ENCODE results near the gene RTN4IP1. TPM values are rescaled to one million over a fixed set of nuclear protein-coding genes. Genes with fewer than 3 reads are reported as not detected.

Gene RTN4IP1
- total and polyA plus RNA-seq, 8 donors: 5.4 to 44.2 (median 9.2) TPM; not detected in 1

GRCh38 chr6:106558364-106558763, 70.9 kb downstream of the RTN4IP1 start:
- WGBS, 5 donors: 91 to 99% (median 96%) methylated on average over 4 of the region's 4 CpGs
- H3K4me3 ChIP-seq: no peak overlapping the region
- no peak for TF ChIP-seq POLR2A (IDR thresholded peaks at IDR 0.05)
- no peak for TF ChIP-seq POLR2AphosphoS5 (IDR thresholded peaks at IDR 0.05)
- TF ChIP-seq EP300 (IDR thresholded peaks at IDR 0.05): no peak
- TF ChIP-seq CTCF (IDR thresholded peaks at IDR 0.05): no peak

GRCh38 chr6:106557837-106558236, 71.5 kb downstream of the RTN4IP1 start:
- no peaks in the 10 kb centered on the region for H3K9me3 ChIP-seq
- WGBS, 5 donors: 40 to 70% (median 65%) methylated on average over 2 of the region's 2 CpGs
- no peak for DNase-seq
- H3K4me3 ChIP-seq: no peak overlapping the region
- H3K36me3 ChIP-seq: peaks cover 0 to 69% (median 41%) of the 10 kb centered on the region in 4 donors
- TF ChIP-seq POLR2A (IDR thresholded peaks at IDR 0.05) (no peak), CTCF (IDR thresholded peaks at IDR 0.05) (no peak), POLR2AphosphoS5 (IDR thresholded peaks at IDR 0.05) (no peak), EP300 (IDR thresholded peaks at IDR 0.05) (no peak)
- H3K27ac ChIP-seq: no peak overlapping the region
- no peaks in the 10 kb centered on the region for H3K27me3 ChIP-seq
- intact Hi-C loops (cut with DNase I; ENCODE audit: low total_unique reads): no loop called here
- no peaks in the 10 kb centered on the region for H3K4me1 ChIP-seq

More at GRCh38 chr6:106558364-106558763, 70.9 kb downstream of the RTN4IP1 start:
- Histone ChIP-seq H3K9me3 (no peaks in the 10 kb centered on the region), H3K27me3 (no peaks in the 10 kb centered on the region), H3K4me1 (no peaks in the 10 kb centered on the region), H3K27ac (no peak overlapping the region), H3K36me3 (peaks cover 0 to 70% (median 39%) of the 10 kb centered on the region in 4 donors)
- intact Hi-C loops (cut with DNase I; ENCODE audit: low total_unique reads): no loop called here
- no peak for DNase-seq

GRCh38 chr6:106556368-106556960, 72.8 kb downstream of the RTN4IP1 start:
- peak in 2 of 7 experiments; percentile 23 to 38 for TF ChIP-seq CTCF (IDR thresholded peaks at IDR 0.05)
- no peak for TF ChIP-seq POLR2A (IDR thresholded peaks at IDR 0.05)
- no peak for TF ChIP-seq POLR2AphosphoS5 (IDR thresholded peaks at IDR 0.05)
- TF ChIP-seq EP300 (IDR thresholded peaks at IDR 0.05): no peak
- Histone ChIP-seq H3K4me1 (no peaks in the 10 kb centered on the region), H3K4me3 (no peak overlapping the region), H3K36me3 (peaks cover 0 to 59% (median 39%) of the 10 kb centered on the region in 4 donors), H3K27me3 (no peaks in the 10 kb centered on the region), H3K27ac (no peak overlapping the region), H3K9me3 (no peaks in the 10 kb centered on the region)
- DNase-seq: peak in 1 of 2 donors; percentile 41
- intact Hi-C loops (cut with DNase I; ENCODE audit: low total_unique reads): no loop called here
- WGBS, 5 donors: 68 to 72% (median 70%) methylated on average over 3 of the region's 3 CpGs

GRCh38 chr6:106555767-106556166, 73.5 kb downstream of the RTN4IP1 start:
- DNase-seq: no peak
- Histone ChIP-seq H3K4me1 (no peaks in the 10 kb centered on the region), H3K36me3 (peaks cover 0 to 57% (median 36%) of the 10 kb centered on the region in 4 donors), H3K27me3 (no peaks in the 10 kb centered on the region), H3K9me3 (no peaks in the 10 kb centered on the region), H3K27ac (no peak overlapping the region), H3K4me3 (no peak overlapping the region)
- 76 to 85% (median 77%) methylated on average over 5 of the region's 5 CpGs for WGBS, 5 donors
- TF ChIP-seq POLR2AphosphoS5 (IDR thresholded peaks at IDR 0.05) (no peak), EP300 (IDR thresholded peaks at IDR 0.05) (no peak), CTCF (IDR thresholded peaks at IDR 0.05) (no peak), POLR2A (IDR thresholded peaks at IDR 0.05) (no peak)
- intact Hi-C loops (cut with DNase I; ENCODE audit: low total_unique reads): no loop called here
